ENCODE data around the gene IPO9. TPM values are rescaled to one million over a fixed set of nuclear protein-coding genes. Genes with fewer than 3 reads are reported as not detected.
"Not testable (repeated sequence)": the region's sequence is repeated elsewhere in the genome, so short reads cannot be mapped to it uniquely, and the experiment has no call there.

IPO9 gene
- total and polyA plus RNA-seq, 7 donors, result 8.1 to 20.2 (median 15.5) TPM

DNA sequence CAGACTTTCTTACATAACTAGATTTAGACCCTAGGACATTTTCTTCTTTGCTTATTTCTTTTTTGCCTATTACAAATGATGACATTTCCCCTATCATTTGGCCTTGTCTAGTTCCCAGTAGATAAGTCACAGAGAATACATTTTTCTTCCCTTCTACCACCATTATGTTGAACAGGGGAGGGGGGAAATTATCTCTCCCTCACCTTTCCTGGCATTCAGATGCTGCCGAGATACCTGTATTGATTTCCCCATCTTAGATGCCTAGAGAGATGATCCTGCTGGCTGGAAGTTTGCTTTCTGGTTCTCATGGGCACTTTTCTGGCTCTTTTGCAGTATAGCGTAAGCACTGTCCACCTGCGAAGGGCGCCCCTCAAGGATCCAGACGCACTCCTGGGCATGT lies 5.7 kb downstream of the IPO9 start:
- H3K4me1 ChIP-seq, result peaks cover 0 to 26% (median 23%) of the 10 kb centered on the region in 4 donors
- no peaks in the 10 kb centered on the region for H3K36me3 ChIP-seq
- H3K27me3 ChIP-seq, result no peaks in the 10 kb centered on the region
- H3K4me3 ChIP-seq, result no peak overlapping the region
- TF ChIP-seq POLR2A (IDR thresholded peaks at IDR 0.05), result no peak
- no peak for TF ChIP-seq POLR2AphosphoS5 (IDR thresholded peaks at IDR 0.05)
- TF ChIP-seq, protein P1, sequence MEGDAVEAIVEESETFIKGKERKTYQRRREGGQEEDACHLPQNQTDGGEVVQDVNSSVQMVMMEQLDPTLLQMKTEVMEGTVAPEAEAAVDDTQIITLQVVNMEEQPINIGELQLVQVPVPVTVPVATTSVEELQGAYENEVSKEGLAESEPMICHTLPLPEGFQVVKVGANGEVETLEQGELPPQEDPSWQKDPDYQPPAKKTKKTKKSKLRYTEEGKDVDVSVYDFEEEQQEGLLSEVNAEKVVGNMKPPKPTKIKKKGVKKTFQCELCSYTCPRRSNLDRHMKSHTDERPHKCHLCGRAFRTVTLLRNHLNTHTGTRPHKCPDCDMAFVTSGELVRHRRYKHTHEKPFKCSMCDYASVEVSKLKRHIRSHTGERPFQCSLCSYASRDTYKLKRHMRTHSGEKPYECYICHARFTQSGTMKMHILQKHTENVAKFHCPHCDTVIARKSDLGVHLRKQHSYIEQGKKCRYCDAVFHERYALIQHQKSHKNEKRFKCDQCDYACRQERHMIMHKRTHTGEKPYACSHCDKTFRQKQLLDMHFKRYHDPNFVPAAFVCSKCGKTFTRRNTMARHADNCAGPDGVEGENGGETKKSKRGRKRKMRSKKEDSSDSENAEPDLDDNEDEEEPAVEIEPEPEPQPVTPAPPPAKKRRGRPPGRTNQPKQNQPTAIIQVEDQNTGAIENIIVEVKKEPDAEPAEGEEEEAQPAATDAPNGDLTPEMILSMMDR (IDR thresholded peaks at IDR 0.05), result no peak
- no peak for TF ChIP-seq EP300 (IDR thresholded peaks at IDR 0.05)
- intact Hi-C loops (cut with DNase I), result no loop called here
- no peaks in the 10 kb centered on the region for H3K9me3 ChIP-seq
- 96 to 98% methylated on average over 5 of the region's 5 CpGs for WGBS, 2 donors
- no peak overlapping the region for H3K27ac ChIP-seq
- DNase-seq, result no peak

DNA sequence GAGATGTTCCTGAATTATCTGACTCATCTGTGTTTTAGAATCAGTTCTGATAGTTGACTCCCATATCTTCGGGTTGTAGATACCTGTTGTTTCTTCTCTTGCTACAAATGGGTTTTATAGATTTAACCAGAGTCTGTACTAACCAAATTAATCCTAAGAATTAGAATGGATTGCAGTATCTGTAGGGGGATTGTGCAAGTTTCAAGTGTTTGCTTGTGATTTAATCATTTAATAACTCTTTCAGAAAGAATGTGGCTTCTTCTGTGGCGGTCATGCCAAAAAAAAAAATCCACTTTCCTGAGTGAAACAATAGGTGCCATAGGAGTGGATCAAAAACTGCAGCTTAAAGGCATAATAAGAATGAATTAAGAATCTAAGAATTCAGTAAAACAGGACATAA lies 9.4 kb downstream of the IPO9 start:
- no peaks in the 10 kb centered on the region for H3K36me3 ChIP-seq
- no peak overlapping the region for H3K27ac ChIP-seq
- no peaks in the 10 kb centered on the region for H3K27me3 ChIP-seq
- TF ChIP-seq POLR2A (IDR thresholded peaks at IDR 0.05), result no peak
- TF ChIP-seq, protein P1 (IDR thresholded peaks at IDR 0.05), result no peak
- no peak for TF ChIP-seq POLR2AphosphoS5 (IDR thresholded peaks at IDR 0.05)
- no peak for TF ChIP-seq EP300 (IDR thresholded peaks at IDR 0.05)
- peaks cover 0 to 5% (median 0%) of the 10 kb centered on the region in 4 donors for H3K4me1 ChIP-seq
- DNase-seq, result no peak
- intact Hi-C loops (cut with DNase I), result no loop called here
- H3K4me3 ChIP-seq, result no peak overlapping the region
- 86 to 88% methylated on average over 2 of the region's 2 CpGs for WGBS, 2 donors
- no peaks in the 10 kb centered on the region for H3K9me3 ChIP-seq

DNA sequence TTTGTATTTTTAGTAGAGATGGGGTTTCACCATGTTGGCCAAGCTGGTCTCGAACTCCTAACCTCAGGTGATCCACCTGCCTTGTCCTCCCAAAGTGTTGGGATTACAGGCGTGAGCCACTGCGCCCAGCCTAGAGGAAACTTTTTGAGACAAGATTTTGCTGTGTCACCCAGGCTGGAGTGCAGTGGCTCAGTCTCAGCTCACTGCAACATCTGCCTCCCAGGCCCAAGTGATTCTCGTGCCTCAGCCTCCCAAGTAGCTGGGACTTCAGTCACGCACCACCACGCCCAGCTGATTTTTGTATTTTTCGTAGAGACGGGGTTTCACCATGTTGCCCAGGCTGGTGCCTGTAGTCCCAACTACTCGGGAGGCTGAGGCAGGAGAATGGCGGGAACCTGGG lies 10.1 kb downstream of the IPO9 start:
- H3K4me1 ChIP-seq; H3K27me3 ChIP-seq; intact Hi-C loops (cut with DNase I); H3K9me3 ChIP-seq; H3K27ac ChIP-seq; H3K36me3 ChIP-seq; DNase-seq; H3K4me3 ChIP-seq: not testable (repeated sequence)
- WGBS, 2 donors, result 96 to 98% methylated on average over 10 of the region's 10 CpGs

DNA sequence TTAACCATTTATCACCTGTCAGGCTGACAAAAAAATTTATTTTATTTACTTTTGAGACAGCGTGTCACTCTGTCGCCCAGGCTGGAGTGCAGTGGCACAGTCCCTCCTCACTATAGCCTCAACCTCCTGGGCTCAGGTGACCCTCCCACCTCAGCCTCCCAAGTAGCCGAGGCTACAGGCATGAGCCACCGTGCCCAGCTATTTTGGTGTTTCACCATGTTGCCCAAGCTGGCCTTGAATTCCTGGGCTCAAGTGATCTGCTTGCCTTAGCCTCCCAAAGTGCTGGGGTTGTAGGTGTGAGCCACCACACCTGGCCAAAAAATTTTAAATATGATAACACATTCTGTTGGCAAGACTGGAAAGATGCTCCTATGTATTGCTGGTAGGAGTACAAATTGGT lies 11.1 kb downstream of the IPO9 start:
- no peaks in the 10 kb centered on the region for H3K9me3 ChIP-seq
- no peak for TF ChIP-seq POLR2AphosphoS5 (IDR thresholded peaks at IDR 0.05)
- H3K36me3 ChIP-seq, result no peaks in the 10 kb centered on the region
- intact Hi-C loops (cut with DNase I), result no loop called here
- peaks cover 0 to 4% (median 0%) of the 10 kb centered on the region in 4 donors for H3K4me1 ChIP-seq
- H3K4me3 ChIP-seq, result no peak overlapping the region
- H3K27ac ChIP-seq, result no peak overlapping the region
- no peaks in the 10 kb centered on the region for H3K27me3 ChIP-seq
- DNase-seq, result no peak
- WGBS, 2 donors, result 99% methylated on average over 4 of the region's 4 CpGs

DNA sequence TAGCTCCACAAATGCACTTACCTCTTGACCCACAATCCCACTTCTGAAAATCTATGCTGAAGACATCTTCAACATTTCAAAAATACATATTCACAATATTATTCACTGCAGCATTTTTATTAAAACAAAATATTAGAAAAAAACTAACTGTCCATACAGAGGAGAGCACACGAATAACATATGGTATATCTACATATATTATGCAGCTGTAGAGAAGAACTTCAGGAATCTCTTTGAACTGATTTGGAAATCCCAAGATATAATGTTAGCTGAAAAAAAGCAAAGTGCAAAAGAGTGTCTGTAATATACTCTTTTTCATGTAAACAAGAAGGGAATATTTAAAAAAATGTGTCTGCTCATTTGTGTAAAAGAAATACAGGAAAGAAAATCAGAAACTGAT lies 11.5 kb downstream of the IPO9 start:
- Histone ChIP-seq H3K4me3 (no peak overlapping the region), H3K27me3 (no peaks in the 10 kb centered on the region), H3K36me3 (no peaks in the 10 kb centered on the region), H3K4me1 (no peaks in the 10 kb centered on the region), H3K9me3 (no peaks in the 10 kb centered on the region), H3K27ac (no peak overlapping the region)
- DNase-seq, result no peak
- 94 to 97% methylated on average over 1 of the region's 1 CpG for WGBS, 2 donors
- intact Hi-C loops (cut with DNase I), result no loop called here
- TF ChIP-seq, protein P1 (IDR thresholded peaks at IDR 0.05), result no peak
- TF ChIP-seq POLR2AphosphoS5 (IDR thresholded peaks at IDR 0.05) (no peak), POLR2A (IDR thresholded peaks at IDR 0.05) (no peak), EP300 (IDR thresholded peaks at IDR 0.05) (no peak)

DNA sequence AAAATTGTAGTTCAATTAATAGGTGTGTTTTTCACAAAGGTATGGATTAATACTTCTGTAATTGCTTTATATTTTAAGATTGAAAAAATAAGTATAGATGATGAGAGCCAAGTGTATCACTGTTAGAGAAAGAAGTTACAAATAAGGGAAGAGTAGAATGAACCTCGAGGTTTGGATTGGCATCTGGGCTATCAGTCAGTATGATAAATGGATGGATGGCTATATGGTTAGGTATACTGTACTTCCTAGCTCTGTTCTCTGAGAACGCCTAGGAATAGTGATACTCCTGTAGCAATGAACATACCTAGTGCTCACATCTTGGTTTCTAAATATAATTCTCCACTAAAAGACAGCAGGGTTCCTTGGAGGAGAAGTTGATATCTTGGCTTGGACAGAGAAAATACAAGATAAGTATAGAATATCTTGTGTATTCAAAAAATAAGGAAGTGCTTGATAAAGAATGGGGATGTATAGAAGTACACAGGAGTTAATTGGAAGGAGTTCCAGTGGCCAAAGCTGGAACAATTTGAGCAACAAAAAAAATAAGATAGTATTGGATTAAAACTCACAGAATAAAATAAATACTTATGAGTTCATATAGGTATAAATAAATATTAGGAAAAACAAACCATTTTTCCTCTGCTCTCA lies 12.4 kb downstream of the IPO9 start:
- H3K9me3 ChIP-seq, result no peaks in the 10 kb centered on the region
- intact Hi-C loops (cut with DNase I), result no loop called here
- no peaks in the 10 kb centered on the region for H3K4me1 ChIP-seq
- TF ChIP-seq POLR2AphosphoS5 (IDR thresholded peaks at IDR 0.05) (no peak), EP300 (IDR thresholded peaks at IDR 0.05) (no peak), POLR2A (IDR thresholded peaks at IDR 0.05) (no peak)
- TF ChIP-seq, protein P1 (IDR thresholded peaks at IDR 0.05), result no peak
- no peak for DNase-seq
- no peak overlapping the region for H3K4me3 ChIP-seq
- no peak overlapping the region for H3K27ac ChIP-seq
- no peaks in the 10 kb centered on the region for H3K36me3 ChIP-seq
- WGBS, 2 donors, result 85 to 92% methylated on average over 2 of the region's 2 CpGs
- no peaks in the 10 kb centered on the region for H3K27me3 ChIP-seq

Data from sigmoid colon (tissue), 7 donors.